Ishikawa (cell line): Measurements from ENCODE around the gene PDE2A.

Experiments used
- CEBPB ChIP-seq: IDR thresholded peaks from 2 replicates; pipeline ENCODE4 v1.6.1; 2012
- MAX ChIP-seq: IDR thresholded peaks from 2 replicates; pipeline ENCODE4 v1.6.1; 2012
- TCF12 ChIP-seq: IDR thresholded peaks from 2 replicates; pipeline ENCODE4 v1.6.1; 2012; ENCODE audit warnings: low read depth

GRCh38 chr11:72588421-72589410 is 85.5 kb downstream of the PDE2A start:
- TF ChIP-seq TCF12 (no peak), CEBPB (no peak), MAX (no peak)
